Right lobe of liver (tissue), 6 donors: ENCODE results near the gene CNGB1. TPM values are rescaled to one million over a fixed set of nuclear protein-coding genes. Genes with fewer than 3 reads are reported as not detected.

Experiments
- ATAC-seq, 4 donors: fragments of 200-7000 bp; cut with Tn5 transposase; one replicate each; pipeline ENCODE4 v1.9.1; 2020; ENCODE audit warnings: mild to moderate bottlenecking in 4 of 4, moderate library complexity in 4 of 4
- DNase-seq, 3 donors: peaks; one replicate each; pipeline ENCODE4 v3.0.0-alpha.2; 2020
- H3K27ac ChIP-seq, 3 donors: fragments of 200-600 bp; one replicate each; pipeline ENCODE4 v1.8.0; 2022
- H3K27me3 ChIP-seq, 2 donors: fragments of 200-600 bp; one replicate each; pipeline ENCODE4 v1.8.0; 2022
- H3K36me3 ChIP-seq, 4 donors: fragments of 200-600 bp; sonication (generic) in 1 of 4; one replicate each; pipeline versions ENCODE4 v1.5.1 to v1.8.0; 2017 to 2022; ENCODE audit warnings: control low read depth in 1 of 4
- H3K4me1 ChIP-seq, 4 donors: fragments of 200-600 bp; sonication (generic) in 1 of 4; one replicate each; pipeline versions ENCODE4 v1.5.1 to v1.8.0; 2017 to 2022; ENCODE audit warnings: control low read depth in 1 of 4
- H3K4me3 ChIP-seq, 3 donors: fragments of 200-600 bp; one replicate each; pipeline ENCODE4 v1.8.0; 2022
- H3K9me3 ChIP-seq, 4 donors: fragments of 200-600 bp; sonication (generic) in 1 of 4; one replicate each; pipeline versions ENCODE4 v1.5.1 to v1.8.0; 2017 to 2022; ENCODE audit warnings: control low read depth in 1 of 4
- POLR2A ChIP-seq: fragments of 450-650 bp; IDR thresholded peaks from one replicate; pipeline ENCODE4 v1.6.1; 2017; ENCODE audit warnings: antibody characterized with exemption, mild to moderate bottlenecking
- WGBS: methylation state at CpG from one replicate; pipeline ENCODE4 v1.1.6; 2018; ENCODE audit warnings: low coverage, low lambda C conversion rate; ENCODE audit not compliant: insufficient coverage; ENCODE audit errors: missing lambda C conversion rate; 5-methylcytosine and 5-hydroxymethylcytosine counted together
- intact Hi-C, 2 donors: fragments of 100-400 bp; cut with DNase I; formaldehyde crosslinking; loops; one replicate each; pipeline versions ENCODE4 v1.11.2 to v1.14.1; 2022
- total RNA-seq, 6 experiments: library from RNA; depleted of rRNA in 2 of 6; stranded (reverse); fragments of >200 nt in 2 of 6; fragmentation: NEBNext Ultra II Directional in 3 of 6; extraction: Animal tissue kit (Norgen Biotek cat#: 25700) in 3 of 6; gene quantifications; one replicate each; pipeline versions ENCODE4 v1.1.0 to v1.2.4, GENCODE V29; 2016 to 2023
- TF ChIP-seq, protein P1 (sequence below), 4 donors: fragments of 200-600 bp in 3 of 4; fragments of 450-650 bp in 1 of 4; IDR thresholded peaks; one replicate each; pipeline versions ENCODE4 v1.5.1 to v1.8.0; 2016 to 2022; ENCODE audit warnings: antibody characterized with exemption in 4 of 4, mild to moderate bottlenecking in 2 of 4
- donor health status: DM: no; HTN: yes; CAD: no.
- donor health status: DM: no; HTN: no; CAD: no.
- donor health status: DM: no; HTN: no; CAD: no.
- donor health status: DM: no; HTN: yes; CAD: no.
- donor health status: DM: no; HTN: yes; CAD: no.

Gene CNGB1
- total RNA-seq, 6 experiments from 2014 or later: not detected

DNA sequence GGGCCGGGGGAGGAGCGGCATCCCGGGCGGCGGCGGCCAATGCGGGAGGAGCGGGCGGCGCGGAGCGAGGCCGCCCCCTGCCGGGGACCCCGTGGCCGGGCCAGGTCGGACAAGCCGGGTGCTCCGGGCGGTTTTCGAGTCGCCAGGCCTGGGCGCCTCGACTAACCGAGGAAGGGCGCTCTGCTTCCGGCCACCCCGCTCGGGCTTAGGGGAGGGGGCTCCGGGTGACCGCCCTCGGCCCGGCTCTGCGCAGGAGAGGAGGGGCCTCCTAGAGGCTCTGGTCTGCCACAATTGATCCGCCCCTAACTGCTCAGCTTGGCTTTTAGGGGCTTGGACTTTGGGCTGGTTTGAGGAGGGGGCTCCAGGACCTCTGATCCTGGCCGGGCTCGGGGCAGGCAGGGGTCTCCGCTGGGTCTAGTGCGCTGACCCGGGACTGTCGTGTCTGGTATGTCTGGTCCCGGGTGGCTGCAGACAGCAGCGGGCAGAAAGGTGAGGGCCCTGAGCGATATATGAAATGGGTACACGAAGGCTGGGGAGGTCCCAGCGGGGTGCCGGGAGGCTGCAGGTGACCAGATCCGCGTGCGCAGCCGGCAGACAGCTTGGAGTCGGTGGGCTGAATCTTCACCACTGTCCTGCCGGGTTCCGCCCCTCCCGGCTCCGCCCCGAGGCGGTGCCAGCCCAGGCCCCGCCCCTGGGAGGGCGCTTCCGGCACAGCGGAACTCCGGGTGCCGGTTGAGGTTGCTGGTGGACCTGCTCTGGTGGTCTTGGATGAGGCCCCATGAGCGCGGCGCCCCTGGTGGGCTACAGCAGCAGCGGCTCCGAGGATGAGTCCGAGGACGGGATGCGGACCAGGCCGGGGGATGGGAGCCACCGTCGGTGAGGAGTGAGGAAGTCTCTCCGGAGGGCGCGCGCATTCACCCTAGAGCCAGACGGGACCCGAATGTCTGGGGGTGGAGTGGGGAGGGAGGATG, 30.1 kb upstream of the CNGB1 start, which contains the start of gene USB1:
TSS of gene USB1 (plus strand) at position 702 of the 971 bp plus-strand sequence. CDS start at position 779, 77 bp downstream.
- Histone ChIP-seq H3K27ac (peak within 1 kb of the TSS; percentile 78 to 85 (median 83)), H3K27me3 (no peaks in the 10 kb centered on the region), H3K9me3 (no peaks in the 10 kb centered on the region), H3K4me3 (peak within 1 kb of the TSS; percentile 74 to 86 (median 85)), H3K4me1 (peaks cover 0 to 13% (median 5%) of the 10 kb centered on the region in 4 donors), H3K36me3 (peaks cover 0 to 20% (median 0%) of the 10 kb centered on the region in 4 donors)
- intact Hi-C loops: no loop called here
- TF ChIP-seq POLR2A: peak; percentile 85
- TF ChIP-seq, protein P1, sequence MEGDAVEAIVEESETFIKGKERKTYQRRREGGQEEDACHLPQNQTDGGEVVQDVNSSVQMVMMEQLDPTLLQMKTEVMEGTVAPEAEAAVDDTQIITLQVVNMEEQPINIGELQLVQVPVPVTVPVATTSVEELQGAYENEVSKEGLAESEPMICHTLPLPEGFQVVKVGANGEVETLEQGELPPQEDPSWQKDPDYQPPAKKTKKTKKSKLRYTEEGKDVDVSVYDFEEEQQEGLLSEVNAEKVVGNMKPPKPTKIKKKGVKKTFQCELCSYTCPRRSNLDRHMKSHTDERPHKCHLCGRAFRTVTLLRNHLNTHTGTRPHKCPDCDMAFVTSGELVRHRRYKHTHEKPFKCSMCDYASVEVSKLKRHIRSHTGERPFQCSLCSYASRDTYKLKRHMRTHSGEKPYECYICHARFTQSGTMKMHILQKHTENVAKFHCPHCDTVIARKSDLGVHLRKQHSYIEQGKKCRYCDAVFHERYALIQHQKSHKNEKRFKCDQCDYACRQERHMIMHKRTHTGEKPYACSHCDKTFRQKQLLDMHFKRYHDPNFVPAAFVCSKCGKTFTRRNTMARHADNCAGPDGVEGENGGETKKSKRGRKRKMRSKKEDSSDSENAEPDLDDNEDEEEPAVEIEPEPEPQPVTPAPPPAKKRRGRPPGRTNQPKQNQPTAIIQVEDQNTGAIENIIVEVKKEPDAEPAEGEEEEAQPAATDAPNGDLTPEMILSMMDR (IDR thresholded peaks at IDR 0.05): peak; percentile 57 to 97 (median 68)
- WGBS: 0% methylated on average over 24 of the region's 81 CpGs
- DNase-seq (peak; percentile 93 to 94 (median 93)), ATAC-seq (peak; percentile 89 to 94 (median 91))

DNA sequence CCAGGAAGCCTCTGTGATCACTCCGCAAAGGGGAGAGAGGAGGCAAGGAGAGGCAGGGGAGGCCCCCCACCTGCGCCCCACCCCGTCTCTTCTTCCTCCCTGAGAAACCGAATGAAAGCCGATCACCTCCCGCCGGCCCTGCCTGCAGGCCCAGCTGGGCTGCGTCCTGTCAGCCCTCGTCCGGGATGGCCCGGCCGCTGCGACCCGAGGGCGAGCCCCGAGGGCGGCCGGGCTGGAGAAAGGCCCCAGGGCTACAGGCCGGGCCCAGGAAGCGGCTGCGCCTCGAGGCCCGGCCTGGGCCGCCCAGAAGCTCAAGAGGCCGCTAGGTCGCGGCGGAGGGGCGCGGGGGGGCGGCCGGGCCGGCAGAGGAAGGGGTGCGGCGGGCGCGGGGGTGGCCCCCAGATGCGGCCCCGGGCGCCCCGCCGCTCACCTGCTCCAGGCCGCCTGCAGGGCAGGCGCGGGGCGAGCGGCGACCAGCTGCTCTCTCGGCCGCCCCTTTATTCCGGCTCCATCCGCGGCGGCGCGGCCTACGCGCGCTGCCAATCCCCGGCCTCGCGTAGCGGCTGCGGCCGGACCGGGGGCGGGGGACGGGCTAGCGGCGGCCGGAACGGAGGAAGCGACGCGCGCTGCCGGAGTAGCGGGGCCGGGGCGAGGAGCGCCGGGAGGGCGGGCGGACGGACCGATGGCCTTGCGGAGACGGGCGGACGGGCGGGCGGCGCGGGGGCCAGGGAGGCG, 29.2 kb upstream of the CNGB1 start, which contains the start of gene ZNF319:
TSS of gene ZNF319 (minus strand) at position 702 of the 735 bp plus-strand sequence. CDS start 2,407 bp downstream, outside the sequence.
- DNase-seq (peak in 1 of 3 donors; percentile 33), ATAC-seq (peak in 1 of 4 donors; percentile 1)
- Histone ChIP-seq H3K9me3 (no peaks in the 10 kb centered on the region), H3K36me3 (peaks cover 0 to 20% (median 0%) of the 10 kb centered on the region in 4 donors), H3K4me3 (peak within 1 kb of the TSS; percentile 74 to 86 (median 85)), H3K4me1 (peaks cover 0 to 13% (median 5%) of the 10 kb centered on the region in 4 donors), H3K27me3 (no peaks in the 10 kb centered on the region), H3K27ac (peak within 1 kb of the TSS; percentile 78 to 85 (median 83))
- WGBS: 0% methylated on average over 10 of the region's 95 CpGs
- intact Hi-C loops: loop anchor here (5.0 kb wide), 2 partner anchors 93 to 98 kb away; no protein-coding TSS in a partner anchor
- TF ChIP-seq, protein P1 (IDR thresholded peaks at IDR 0.05): no peak
- TF ChIP-seq POLR2A: no peak

DNA sequence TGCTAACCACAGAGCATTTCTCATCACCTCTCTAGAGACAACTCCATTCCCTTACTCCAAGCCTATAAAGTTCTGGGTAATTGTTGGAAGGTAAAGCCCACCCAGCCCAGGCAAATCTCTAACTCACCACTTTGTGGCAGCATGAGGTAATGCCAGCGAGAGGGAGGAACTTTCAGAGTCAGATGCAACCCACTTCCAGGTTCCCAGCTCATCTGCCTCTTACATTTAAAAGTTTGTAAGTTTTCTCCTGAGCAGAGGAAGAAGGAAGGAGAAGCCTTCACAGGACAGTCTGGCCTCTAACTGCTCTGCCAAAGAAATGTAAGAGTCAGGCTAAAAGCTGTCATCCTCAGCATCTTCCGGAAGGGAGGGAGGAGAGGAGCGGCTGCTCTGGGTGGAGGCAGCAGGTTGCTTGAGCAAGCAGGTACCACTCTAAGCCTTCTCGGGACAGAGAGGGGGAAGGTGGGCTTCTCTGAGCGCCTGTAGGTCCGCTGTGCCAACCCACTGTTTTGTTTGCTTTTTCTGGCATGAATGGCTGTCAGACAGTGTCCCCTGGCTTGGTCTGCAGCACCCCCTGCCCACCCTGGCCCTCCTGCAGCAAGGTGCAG, 28.5 kb upstream of the CNGB1 start:
- intact Hi-C loops: loop anchor here (5.0 kb wide), 2 partner anchors 92 to 97 kb away; no protein-coding TSS in a partner anchor

More for the DNA sequence above, 28.5 kb upstream of the CNGB1 start:
- DNase-seq (peak in 1 of 3 donors; percentile 7), ATAC-seq (no peak)
- peak overlapping the region; percentile 57 to 86 (median 85) for H3K4me3 ChIP-seq
- no peaks in the 10 kb centered on the region for H3K9me3 ChIP-seq
- H3K4me1 ChIP-seq: peaks cover 0 to 13% (median 2%) of the 10 kb centered on the region in 4 donors
- WGBS: 7% methylated on average over 6 of the region's 6 CpGs
- no peak for TF ChIP-seq POLR2A
- TF ChIP-seq, protein P1 (IDR thresholded peaks at IDR 0.05): peak in 1 of 4 donors; percentile 16
- H3K27ac ChIP-seq: peak overlapping the region in 2 of 3 donors; percentile 69 to 85
- peaks cover 0 to 20% (median 0%) of the 10 kb centered on the region in 4 donors for H3K36me3 ChIP-seq
- no peaks in the 10 kb centered on the region for H3K27me3 ChIP-seq
